Measurements from ENCODE around the gene LIFR.

LIFR gene

DNA sequence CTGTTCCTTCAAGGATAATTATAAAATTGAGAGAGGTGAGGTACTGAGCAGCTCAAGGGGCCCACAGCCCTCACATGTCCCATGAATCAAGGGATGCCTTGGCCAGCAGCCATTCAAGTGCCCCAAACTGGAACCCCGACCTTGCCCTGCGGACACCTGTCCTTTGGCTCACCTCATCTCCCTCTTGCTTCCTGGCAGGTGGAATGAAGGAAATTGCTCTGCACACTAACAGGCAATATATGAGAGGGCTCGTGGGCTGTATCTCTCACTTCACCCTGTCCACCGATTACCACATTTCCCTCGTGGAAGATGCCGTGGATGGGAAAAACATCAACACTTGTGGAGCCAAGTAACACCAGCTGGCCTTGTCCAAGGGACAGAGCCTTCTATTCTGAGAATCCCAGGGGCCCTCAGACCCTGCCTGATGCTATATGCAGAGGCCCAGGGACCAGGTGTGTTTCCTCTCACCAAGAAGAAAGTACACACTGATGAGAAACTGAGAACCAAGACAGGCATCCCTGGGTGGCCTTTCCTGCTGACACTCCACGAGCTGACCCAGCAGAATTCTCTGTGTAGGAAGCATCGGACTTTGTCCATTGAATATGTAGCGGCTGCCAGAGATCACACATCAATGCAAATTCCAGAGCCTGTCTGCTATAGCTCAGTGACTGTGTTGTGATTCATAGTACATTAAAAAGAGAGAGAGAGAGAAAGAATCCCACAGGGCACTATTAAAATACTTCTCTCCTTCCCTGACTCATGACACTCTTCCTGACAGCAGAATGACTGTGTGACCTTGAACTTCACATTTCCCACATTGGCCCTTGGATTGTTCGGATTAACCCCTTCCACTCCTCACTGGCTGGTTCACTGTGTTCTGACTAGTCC lies 92.6 kb downstream of the LIFR start:
- DNase-seq, result no peak

- DNase-seq, result no peak
These were observed 93.3 kb downstream of the LIFR start for GRCh38 chr5:38462976-38463633.

- DNase-seq, result no peak
These were observed 98.3 kb downstream of the LIFR start for GRCh38 chr5:38458174-38458573.

DNA sequence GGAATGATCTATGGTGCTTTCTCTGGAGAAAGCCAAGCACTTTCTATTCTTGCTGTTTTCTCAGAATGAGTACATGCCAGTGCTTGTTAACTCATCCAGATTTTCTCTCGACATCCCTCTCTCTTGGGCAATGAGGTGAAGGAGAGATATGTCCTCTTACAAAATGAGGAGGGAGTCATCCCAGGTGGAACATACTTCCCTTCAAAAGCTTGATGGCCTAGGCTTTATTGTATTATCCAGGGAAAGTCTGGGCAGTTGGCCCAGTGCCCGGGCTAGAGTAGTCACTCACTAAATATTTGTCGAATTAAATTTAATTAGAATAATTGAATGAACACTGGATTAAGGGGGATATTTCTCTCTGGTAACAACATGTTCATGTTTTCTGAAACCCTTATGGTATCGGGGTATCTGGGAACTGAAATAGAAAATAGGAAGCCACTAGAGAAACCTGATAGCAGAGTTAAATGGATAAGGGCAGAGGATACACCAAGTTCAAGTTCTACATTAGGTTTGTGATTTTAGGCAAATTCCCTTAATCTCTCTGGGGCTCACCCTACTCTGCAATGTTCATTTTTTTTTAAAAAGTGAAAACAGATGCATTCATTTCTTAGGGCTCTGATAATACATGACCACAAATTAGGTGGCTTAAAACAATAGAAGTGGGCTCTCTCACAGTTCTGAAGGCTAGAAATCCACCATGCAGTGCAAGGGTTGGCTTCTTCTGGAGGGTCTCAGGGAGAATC lies 99.6 kb downstream of the LIFR start:
- DNase-seq, result no peak

- DNase-seq, result no peak
These were observed 100.6 kb downstream of the LIFR start for GRCh38 chr5:38455796-38456330.

DNA sequence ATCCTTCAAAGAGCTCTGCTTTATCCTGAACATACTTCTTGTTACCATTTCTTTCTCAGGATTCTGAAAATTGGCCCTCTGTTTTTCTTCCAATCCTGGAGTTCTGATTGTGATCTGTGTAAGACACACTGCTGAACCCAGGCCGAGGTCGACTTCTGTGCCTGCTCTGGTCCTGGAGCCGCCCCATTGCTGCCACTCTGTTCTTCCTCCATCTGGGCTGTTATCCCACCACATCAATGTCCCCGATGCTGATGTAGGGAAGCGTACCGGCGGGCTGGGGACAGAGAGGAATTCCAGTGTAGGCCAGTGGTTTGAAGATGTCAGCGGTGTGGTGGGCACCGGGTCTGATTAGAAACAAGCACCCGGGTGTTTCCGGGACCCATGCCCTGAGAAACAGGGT lies 102.5 kb downstream of the LIFR start:
- DNase-seq, result no peak

- no peak for DNase-seq
These were observed 102.9 kb downstream of the LIFR start for GRCh38 chr5:38453506-38453905.

GRCh38 chr5:38452201-38452600 lies 104.2 kb downstream of the LIFR start:
- no peak for DNase-seq

DNA sequence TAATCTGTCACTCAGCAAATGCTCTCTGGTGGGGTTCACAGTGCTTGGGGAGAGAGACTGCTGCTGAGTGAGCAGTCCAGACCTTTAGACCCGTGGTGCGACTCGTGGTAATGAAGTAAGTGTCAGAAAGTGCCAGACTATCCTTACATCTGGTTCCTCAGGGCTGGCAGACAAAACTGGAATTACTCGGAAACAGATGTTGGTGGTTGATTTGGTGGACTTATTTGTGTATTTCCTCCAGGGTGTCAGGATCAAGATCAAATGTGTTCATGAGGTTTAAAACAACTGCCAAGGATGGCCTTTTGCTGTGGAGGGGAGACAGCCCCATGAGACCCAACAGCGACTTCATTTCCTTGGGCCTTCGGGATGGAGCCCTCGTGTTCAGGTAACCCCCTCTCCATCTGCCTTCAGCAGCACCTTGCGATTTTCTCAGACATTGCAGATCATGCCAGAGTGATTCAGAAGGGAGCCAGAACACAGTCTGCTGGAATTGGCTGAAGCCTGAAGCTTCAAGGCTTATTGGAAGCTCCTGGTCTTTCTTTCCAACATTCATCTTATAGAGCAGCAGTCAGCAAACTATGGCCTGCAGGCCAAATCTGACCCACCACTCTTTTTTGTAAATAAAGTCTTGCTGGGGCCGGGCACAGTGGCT lies 105.2 kb downstream of the LIFR start:
- DNase-seq, result no peak

DNA sequence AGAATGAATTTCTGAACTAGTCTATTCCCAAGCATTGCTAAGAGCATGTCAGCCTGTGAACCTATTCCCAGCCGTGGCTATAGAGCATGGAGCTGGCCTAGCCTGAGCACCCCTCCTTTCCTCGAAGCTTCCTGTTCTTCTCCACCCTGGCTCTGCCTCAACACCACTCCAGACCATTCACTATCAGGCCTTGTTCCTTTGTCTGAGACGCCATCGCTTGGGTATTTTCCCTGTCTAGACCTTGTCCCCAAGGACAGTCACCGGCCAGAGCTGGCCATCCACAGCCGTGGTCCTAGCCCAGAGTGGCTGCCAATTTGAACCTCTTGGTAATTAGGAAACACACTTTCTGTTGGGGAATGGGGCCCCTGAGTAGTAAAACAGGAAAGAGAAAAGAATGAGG lies 105.8 kb downstream of the LIFR start:
- no peak for DNase-seq

- DNase-seq, result no peak
These were observed 107.7 kb downstream of the LIFR start for GRCh38 chr5:38448568-38449350.

DNA sequence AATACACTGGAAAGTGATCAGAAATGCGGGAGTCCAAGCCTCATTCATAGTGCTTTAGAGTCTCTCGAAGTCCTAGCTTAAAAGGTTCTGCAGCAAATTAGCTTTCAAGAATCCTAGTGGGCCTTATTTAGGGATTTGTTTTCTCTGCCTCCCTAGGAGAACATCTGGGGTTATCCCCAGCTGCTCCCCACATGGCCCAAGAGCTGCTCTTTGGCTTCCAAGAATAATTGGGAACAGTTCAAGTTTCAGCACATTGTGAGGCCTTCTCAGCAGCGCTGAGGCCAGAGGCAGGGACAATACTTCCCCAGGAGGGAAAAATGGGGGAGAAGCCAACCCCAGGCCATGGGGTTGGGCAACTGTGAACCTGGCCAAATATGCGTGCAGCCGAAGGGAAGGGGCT lies 108.7 kb downstream of the LIFR start:
- DNase-seq, result no peak

DNA sequence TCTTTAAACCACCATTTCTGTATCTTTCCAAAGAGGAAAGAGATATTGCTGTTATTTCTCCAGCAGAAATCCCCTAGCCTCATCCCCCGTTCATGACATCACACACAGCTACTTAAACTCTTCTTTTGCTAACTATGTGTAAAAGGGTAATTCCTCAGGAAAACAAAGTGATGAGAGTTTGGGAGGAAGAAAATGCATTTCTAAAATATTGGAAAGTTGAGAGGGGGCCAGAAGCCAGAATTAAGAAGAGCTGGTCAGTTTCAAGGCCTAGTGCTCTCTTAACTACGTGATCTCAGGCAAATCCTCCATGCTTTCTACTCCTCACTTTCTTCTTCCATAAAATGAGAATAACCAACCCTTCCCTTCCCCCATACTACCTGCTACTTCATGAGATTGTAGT lies 109.4 kb downstream of the LIFR start:
- no peak for DNase-seq

DNA sequence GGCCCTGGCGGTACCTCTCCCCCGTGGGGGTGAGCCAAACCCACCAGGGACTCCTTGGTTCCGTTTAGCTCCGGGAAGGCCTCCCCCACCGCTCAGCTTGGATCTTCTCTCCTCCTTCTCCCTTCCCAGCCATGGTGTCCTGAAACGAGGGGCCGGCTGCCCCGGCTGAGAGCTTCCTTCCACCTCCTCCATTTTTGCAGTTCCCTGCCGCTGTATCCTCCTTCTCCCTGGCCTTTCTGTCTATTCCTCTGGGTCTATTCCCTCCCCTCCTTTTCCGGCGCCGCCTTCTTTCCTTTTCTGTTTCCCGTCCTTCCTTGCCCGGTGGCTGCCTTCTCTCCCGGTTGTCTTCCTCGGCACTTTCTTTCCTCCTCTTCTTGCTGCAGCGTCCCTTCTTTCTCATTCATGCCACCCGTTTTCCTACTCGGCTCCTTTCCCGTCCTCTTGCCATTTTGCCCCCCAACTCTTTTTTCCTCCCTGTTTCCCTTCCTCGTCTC lies 110.4 kb downstream of the LIFR start:
- DNase-seq, result no peak

GRCh38 chr5:38445374-38446028 lies 110.9 kb downstream of the LIFR start:
- no peak for DNase-seq

- DNase-seq, result no peak
These were observed 113.1 kb downstream of the LIFR start for GRCh38 chr5:38443390-38443789.

- no peak for DNase-seq
These were observed 114.2 kb downstream of the LIFR start for GRCh38 chr5:38442247-38442573.

- DNase-seq, result peak; percentile 88
These were observed 114.8 kb downstream of the LIFR start for GRCh38 chr5:38441453-38442246.

DNA sequence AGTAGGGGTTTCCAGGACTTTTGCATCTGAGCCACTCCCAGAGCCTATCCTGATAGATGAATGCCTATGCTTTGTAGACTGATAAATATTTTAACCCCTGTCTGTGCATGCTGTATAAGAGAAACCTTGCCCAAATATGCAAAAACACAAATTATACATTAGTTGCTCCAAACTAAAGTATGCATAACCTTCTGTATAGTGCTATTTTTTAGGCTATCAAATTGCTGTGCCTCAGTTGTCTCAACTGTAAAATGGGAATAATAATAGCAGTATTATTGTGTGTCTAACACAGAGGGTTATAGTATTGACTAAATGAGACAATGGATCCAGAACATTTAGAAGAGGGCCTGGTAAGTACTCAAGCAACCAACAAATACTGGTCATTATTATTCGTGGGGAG lies 117.7 kb downstream of the LIFR start:
- no peak for DNase-seq

- no peak for DNase-seq
These were observed 121.3 kb downstream of the LIFR start for GRCh38 chr5:38434966-38435705.
